IPS-18a (cell line): ENCODE measurements around the gene STPG2.

ENCODE experiments used
- H3K27ac ChIP-seq: one replicate; pipeline ENCODE4 v1.5.1; 2013; ENCODE audit warnings: low read length
- H3K27me3 ChIP-seq: one replicate; pipeline ENCODE4 v1.6.1; 2013; ENCODE audit warnings: mild to moderate bottlenecking, low read length; ENCODE audit not compliant: control insufficient read depth, insufficient read depth
- H3K36me3 ChIP-seq: one replicate; pipeline ENCODE4 v1.6.1; 2013; ENCODE audit warnings: low read depth, low read length; ENCODE audit not compliant: control insufficient read depth
- H3K4me1 ChIP-seq: one replicate; pipeline ENCODE4 v1.6.1; 2013; ENCODE audit warnings: low read depth, low read length; ENCODE audit not compliant: control insufficient read depth
- H3K4me3 ChIP-seq: one replicate; pipeline ENCODE4 v1.5.1; 2013; ENCODE audit warnings: low read length
- H3K9ac ChIP-seq: one replicate; pipeline ENCODE4 v1.6.1; 2013; ENCODE audit warnings: mild to moderate bottlenecking, low read length, moderate library complexity
- H3K9me3 ChIP-seq: one replicate; pipeline ENCODE4 v1.6.1; 2013; ENCODE audit warnings: low read depth, low read length; ENCODE audit not compliant: control insufficient read depth

STPG2 gene

GRCh38 chr4:98092833-98093439 lies 50.3 kb downstream of the STPG2 start:
- Histone ChIP-seq H3K27ac (no peak overlapping the region), H3K4me3 (no peak overlapping the region), H3K27me3 (no peaks in the 10 kb centered on the region), H3K4me1 (no peaks in the 10 kb centered on the region), H3K9me3 (no peaks in the 10 kb centered on the region), H3K36me3 (no peaks in the 10 kb centered on the region), H3K9ac (no peak overlapping the region)

GRCh38 chr4:98081936-98082335 lies 61.3 kb downstream of the STPG2 start:
- no peak overlapping the region for H3K27ac ChIP-seq
- no peak overlapping the region for H3K4me3 ChIP-seq
- no peaks in the 10 kb centered on the region for H3K9me3 ChIP-seq
- H3K36me3 ChIP-seq: no peaks in the 10 kb centered on the region
- no peaks in the 10 kb centered on the region for H3K4me1 ChIP-seq
- H3K27me3 ChIP-seq: no peaks in the 10 kb centered on the region
- H3K9ac ChIP-seq: no peak overlapping the region

GRCh38 chr4:98068495-98068894 lies 74.8 kb downstream of the STPG2 start:
- H3K36me3 ChIP-seq: no peaks in the 10 kb centered on the region
- no peak overlapping the region for H3K27ac ChIP-seq
- no peaks in the 10 kb centered on the region for H3K9me3 ChIP-seq
- no peak overlapping the region for H3K4me3 ChIP-seq
- H3K4me1 ChIP-seq: no peaks in the 10 kb centered on the region
- no peaks in the 10 kb centered on the region for H3K27me3 ChIP-seq
- no peak overlapping the region for H3K9ac ChIP-seq

GRCh38 chr4:98055800-98056501 lies 87.3 kb downstream of the STPG2 start:
- no peak overlapping the region for H3K4me3 ChIP-seq
- H3K9ac ChIP-seq: no peak overlapping the region
- H3K4me1 ChIP-seq: no peaks in the 10 kb centered on the region
- no peak overlapping the region for H3K27ac ChIP-seq
- no peaks in the 10 kb centered on the region for H3K27me3 ChIP-seq
- H3K36me3 ChIP-seq: no peaks in the 10 kb centered on the region
- no peaks in the 10 kb centered on the region for H3K9me3 ChIP-seq

- H3K27ac ChIP-seq: no peak overlapping the region
- no peaks in the 10 kb centered on the region for H3K36me3 ChIP-seq
- no peak overlapping the region for H3K9ac ChIP-seq
- H3K4me3 ChIP-seq: no peak overlapping the region
- H3K4me1 ChIP-seq: no peaks in the 10 kb centered on the region
- H3K9me3 ChIP-seq: no peaks in the 10 kb centered on the region
- no peaks in the 10 kb centered on the region for H3K27me3 ChIP-seq
Measured at GRCh38 chr4:98046665-98047064, 96.6 kb downstream of the STPG2 start.

- no peaks in the 10 kb centered on the region for H3K36me3 ChIP-seq
- H3K9me3 ChIP-seq: no peaks in the 10 kb centered on the region
- H3K27ac ChIP-seq: no peak overlapping the region
- no peak overlapping the region for H3K9ac ChIP-seq
- no peaks in the 10 kb centered on the region for H3K27me3 ChIP-seq
- H3K4me3 ChIP-seq: no peak overlapping the region
- no peaks in the 10 kb centered on the region for H3K4me1 ChIP-seq
Measured at GRCh38 chr4:98030059-98030458, 113.2 kb downstream of the STPG2 start.

- no peak overlapping the region for H3K4me3 ChIP-seq
- no peaks in the 10 kb centered on the region for H3K36me3 ChIP-seq
- H3K27ac ChIP-seq: no peak overlapping the region
- H3K27me3 ChIP-seq: no peaks in the 10 kb centered on the region
- no peaks in the 10 kb centered on the region for H3K4me1 ChIP-seq
- H3K9me3 ChIP-seq: peaks cover 7% of the 10 kb centered on the region
- no peak overlapping the region for H3K9ac ChIP-seq
Measured at GRCh38 chr4:98027827-98028226, 115.4 kb downstream of the STPG2 start.

- no peak overlapping the region for H3K9ac ChIP-seq
- no peaks in the 10 kb centered on the region for H3K36me3 ChIP-seq
- peaks cover 7% of the 10 kb centered on the region for H3K9me3 ChIP-seq
- H3K4me3 ChIP-seq: no peak overlapping the region
- no peak overlapping the region for H3K27ac ChIP-seq
- H3K27me3 ChIP-seq: no peaks in the 10 kb centered on the region
- H3K4me1 ChIP-seq: no peaks in the 10 kb centered on the region
Measured at GRCh38 chr4:98026362-98026761, 116.9 kb downstream of the STPG2 start.

GRCh38 chr4:98006814-98007412 lies 136.4 kb downstream of the STPG2 start:
- Histone ChIP-seq H3K9ac (no peak overlapping the region), H3K27ac (no peak overlapping the region)

GRCh38 chr4:98006060-98006459 lies 137.2 kb downstream of the STPG2 start:
- H3K27ac ChIP-seq: no peak overlapping the region
- H3K9ac ChIP-seq: no peak overlapping the region
- no peak overlapping the region for H3K4me3 ChIP-seq
- no peaks in the 10 kb centered on the region for H3K27me3 ChIP-seq
- no peaks in the 10 kb centered on the region for H3K36me3 ChIP-seq
- H3K4me1 ChIP-seq: no peaks in the 10 kb centered on the region
- no peaks in the 10 kb centered on the region for H3K9me3 ChIP-seq

More at GRCh38 chr4:98006814-98007412, 136.4 kb downstream of the STPG2 start:
- Histone ChIP-seq H3K27me3 (no peaks in the 10 kb centered on the region), H3K36me3 (no peaks in the 10 kb centered on the region), H3K4me3 (no peak overlapping the region), H3K9me3 (no peaks in the 10 kb centered on the region), H3K4me1 (no peaks in the 10 kb centered on the region)

GRCh38 chr4:98000940-98001339 lies 142.3 kb downstream of the STPG2 start:
- H3K27me3 ChIP-seq: no peaks in the 10 kb centered on the region
- H3K4me3 ChIP-seq: no peak overlapping the region
- H3K27ac ChIP-seq: no peak overlapping the region
- no peak overlapping the region for H3K9ac ChIP-seq
- H3K9me3 ChIP-seq: no peaks in the 10 kb centered on the region
- no peaks in the 10 kb centered on the region for H3K4me1 ChIP-seq
- no peaks in the 10 kb centered on the region for H3K36me3 ChIP-seq

GRCh38 chr4:97998203-97998602 lies 145.1 kb downstream of the STPG2 start:
- H3K9me3 ChIP-seq: no peaks in the 10 kb centered on the region
- no peak overlapping the region for H3K27ac ChIP-seq
- no peak overlapping the region for H3K4me3 ChIP-seq
- no peaks in the 10 kb centered on the region for H3K27me3 ChIP-seq
- H3K4me1 ChIP-seq: no peaks in the 10 kb centered on the region
- no peak overlapping the region for H3K9ac ChIP-seq
- no peaks in the 10 kb centered on the region for H3K36me3 ChIP-seq
